GM18870 (cell line): Measurements from ENCODE around the gene DCD.

Experiments used
- ATAC-seq: cut with Tn5 transposase; IDR thresholded peaks from one replicate; pipeline ENCODE4 v1.9.1; 2021; ENCODE audit warnings: moderate library complexity; ENCODE audit not compliant: unreplicated experiment

Gene DCD

GRCh38 chr12:54648265-54648664 is at the start of gene DCD:
Gene DCD (minus strand): TSS chr12:54648365. CDS start chr12:54648303, 62 bp downstream.
- no peak for ATAC-seq

GRCh38 chr12:54697851-54698250 is 49.7 kb upstream of the DCD start:
- no peak for ATAC-seq

- ATAC-seq, result no peak
These were observed 44.2 kb upstream of the DCD start for GRCh38 chr12:54692353-54692752.

GRCh38 chr12:54689984-54690383 is 41.8 kb upstream of the DCD start:
- ATAC-seq, result no peak

GRCh38 chr12:54689034-54689372 is 40.8 kb upstream of the DCD start:
- no peak for ATAC-seq

GRCh38 chr12:54688309-54689033 is 40.3 kb upstream of the DCD start:
- ATAC-seq, result no peak

- ATAC-seq, result no peak
These were observed 36.8 kb upstream of the DCD start for GRCh38 chr12:54684636-54685630.

- ATAC-seq, result no peak
These were observed 35.2 kb upstream of the DCD start for GRCh38 chr12:54683398-54683797.

GRCh38 chr12:54682674-54683073 is 34.5 kb upstream of the DCD start:
- ATAC-seq, result no peak

- no peak for ATAC-seq
These were observed 32.2 kb upstream of the DCD start for GRCh38 chr12:54680374-54680773.

GRCh38 chr12:54678131-54678530 is 30.0 kb upstream of the DCD start:
- ATAC-seq, result no peak

GRCh38 chr12:54667945-54668344 is 19.8 kb upstream of the DCD start:
- no peak for ATAC-seq

- no peak for ATAC-seq
These were observed 17.8 kb upstream of the DCD start for GRCh38 chr12:54666008-54666407.

GRCh38 chr12:54665022-54665635 is 17.0 kb upstream of the DCD start:
- peak; percentile 58 for ATAC-seq

- ATAC-seq, result no peak
These were observed 15.4 kb upstream of the DCD start for GRCh38 chr12:54663603-54664002.

GRCh38 chr12:54662026-54662425 is 13.9 kb upstream of the DCD start:
- ATAC-seq, result no peak

GRCh38 chr12:54661048-54661447 is 12.9 kb upstream of the DCD start:
- no peak for ATAC-seq

- no peak for ATAC-seq
These were observed 12.3 kb upstream of the DCD start for GRCh38 chr12:54660320-54660962.

- ATAC-seq, result no peak
These were observed 10.4 kb upstream of the DCD start for GRCh38 chr12:54658306-54659264.

- ATAC-seq, result no peak
These were observed 9.0 kb upstream of the DCD start for GRCh38 chr12:54657105-54657607.
